A549 (cell line): ENCODE results near the gene MBTPS2. TPM values are rescaled to one million over a fixed set of nuclear protein-coding genes. Genes with fewer than 3 reads are reported as not detected.

Source experiments
- ATAC-seq, 2 experiments: fragments of 200-7000 bp in 1 of 2; fragments of >200 bp in 1 of 2; cut with Nextera tagmentation in 1 of 2; cut with Tn5 transposase in 1 of 2; 3 replicates each; pipeline versions ENCODE4 v1.8.0 to v1.9.1; 2018 to 2020; ENCODE audit warnings: mild to moderate bottlenecking in 1 of 2, moderate library complexity in 1 of 2
- CTCF ChIA-PET: fragments of 300-600 bp; sonication (Branson Sonifier 250); formaldehyde crosslinking; extraction: SDS; loops from one replicate; lab custom pipeline; 2021; ENCODE audit warnings: antibody characterized with exemption, inconsistent platforms; lab: Yijun Ruan, JAX
- POLR2A ChIA-PET: fragments of 350-600 bp; formaldehyde crosslinking; extraction: SDS; loops from one replicate; lab custom pipeline; 2021; ENCODE audit warnings: antibody characterized with exemption, inconsistent platforms; lab: Yijun Ruan, JAX
- DNase-seq, 2 experiments: peaks; one replicate each; pipeline versions ENCODE4 v3.0.0 to v3.0.0-alpha.2; 2011 to 2016; ENCODE audit warnings: low read depth in 1 of 2, low spot score in 1 of 2
- FAIRE-seq: peaks from 2 replicates; lab custom pipeline; 2011; peaks lifted over from hg19 to GRCh38; lab: Jason Lieb, UNC
- H3K27ac ChIP-seq, 2 experiments: fragments of >200 bp; sonication (Bioruptor Twin); formaldehyde crosslinking; 3 replicates each; pipeline ENCODE4 v1.5.1; 2016 to 2017
- H3K4me1 ChIP-seq: fragments of >200 bp; sonication (Bioruptor Twin); formaldehyde crosslinking; 3 replicates; pipeline ENCODE4 v1.6.1; 2016
- H3K4me2 ChIP-seq: fragments of >200 bp; sonication (Bioruptor Twin); formaldehyde crosslinking; 3 replicates; pipeline ENCODE4 v1.6.1; 2016
- H3K4me3 ChIP-seq: fragments of >200 bp; sonication (Bioruptor Twin); formaldehyde crosslinking; 3 replicates; pipeline ENCODE4 v1.5.1; 2016
- H3K9me3 ChIP-seq: fragments of >200 bp; sonication (Bioruptor Twin); formaldehyde crosslinking; 3 replicates; pipeline ENCODE4 v1.6.1; 2016
- BHLHE40 ChIP-seq: IDR thresholded peaks from 2 replicates; pipeline ENCODE4 v1.6.1; 2012; ENCODE audit warnings: low read depth, low read length, inconsistent platforms
- CBX8 ChIP-seq: fragments of 200-600 bp; sonication (generic); IDR thresholded peaks from 2 replicates; pipeline ENCODE4 v1.6.1; 2016
- EHF ChIP-seq: fragments of 250-450 bp; sonication (Bioruptor Pico); IDR thresholded peaks from 2 replicates; pipeline ENCODE4 v1.5.0; 2020; ENCODE audit warnings: mild to moderate bottlenecking
- EHMT2 ChIP-seq: fragments of 200-600 bp; sonication (generic); IDR thresholded peaks from 2 replicates; pipeline ENCODE4 v1.6.1; 2016; ENCODE audit warnings: antibody characterized with exemption, low read depth, mild to moderate bottlenecking, moderate library complexity
- EP300 ChIP-seq, 2 experiments: fragments of >200 bp; sonication (Bioruptor Twin); formaldehyde crosslinking; IDR thresholded peaks; 2 replicates in 1 of 2; 3 replicates in 1 of 2; pipeline ENCODE4 v1.6.1; 2016 to 2017
- HDAC2 ChIP-seq: fragments of 200-600 bp; sonication (generic); IDR thresholded peaks from 2 replicates; pipeline ENCODE4 v1.6.1; 2016
- HOXA7 ChIP-seq: fragments of 250-450 bp; sonication (Bioruptor Pico); IDR thresholded peaks from 2 replicates; pipeline ENCODE4 v1.5.0; 2020; ENCODE audit warnings: mild to moderate bottlenecking, moderate library complexity
- HOXB13 ChIP-seq: fragments of 250-450 bp; sonication (Bioruptor Pico); IDR thresholded peaks from 2 replicates; pipeline ENCODE4 v1.5.0; 2020; ENCODE audit warnings: low read depth, mild to moderate bottlenecking, moderate library complexity
- JUN ChIP-seq, 2 experiments: fragments of >200 bp; sonication (Bioruptor Twin); formaldehyde crosslinking; IDR thresholded peaks; 2 replicates in 1 of 2; 3 replicates in 1 of 2; pipeline ENCODE4 v1.6.1; 2016 to 2017
- MAFK ChIP-seq: fragments of 450-650 bp; IDR thresholded peaks from 2 replicates; pipeline ENCODE4 v1.6.1; 2014; ENCODE audit not compliant: partially characterized antibody
- NPAS2 ChIP-seq: fragments of 250-450 bp; sonication (Bioruptor Pico); IDR thresholded peaks from 2 replicates; pipeline ENCODE4 v1.8.0; 2022; ENCODE audit warnings: mild to moderate bottlenecking, moderate library complexity, borderline replicate concordance
- PBX3 ChIP-seq: IDR thresholded peaks from 2 replicates; pipeline ENCODE4 v1.6.1; 2012
- POLR2A ChIP-seq: IDR thresholded peaks from 2 replicates; pipeline ENCODE4 v1.6.1; 2012; ENCODE audit warnings: mild to moderate bottlenecking, low read length
- POLR2AphosphoS2 ChIP-seq: conservative IDR thresholded peaks from 2 replicates; pipeline ENCODE4 v1.6.1; 2012; ENCODE audit warnings: low read length, improper control_type of control experiment, inconsistent platforms
- RAD21 ChIP-seq, 2 experiments: fragments of >200 bp in 1 of 2; sonication (Bioruptor Twin) in 1 of 2; formaldehyde crosslinking in 1 of 2; IDR thresholded peaks in 1 of 2; conservative IDR thresholded peaks in 1 of 2; 2 replicates in 1 of 2; 3 replicates in 1 of 2; pipeline ENCODE4 v1.6.1; 2012 to 2018; ENCODE audit warnings: inconsistent platforms in 1 of 2
- RARB ChIP-seq: fragments of 250-450 bp; sonication (Bioruptor Pico); IDR thresholded peaks from 2 replicates; pipeline ENCODE4 v1.8.0; 2021; ENCODE audit warnings: mild to moderate bottlenecking, moderate library complexity
- RNF2 ChIP-seq: fragments of 200-600 bp; sonication (generic); IDR thresholded peaks from 2 replicates; pipeline ENCODE4 v1.6.1; 2016; ENCODE audit warnings: low read depth, mild to moderate bottlenecking, antibody characterized with exemption, moderate library complexity, borderline replicate concordance
- SMC3 ChIP-seq: fragments of >200 bp; sonication (Bioruptor Twin); formaldehyde crosslinking; IDR thresholded peaks from 3 replicates; pipeline ENCODE4 v1.6.1; 2018; ENCODE audit warnings: inconsistent platforms
- TFCP2L1 ChIP-seq: fragments of 250-450 bp; sonication (Bioruptor Pico); IDR thresholded peaks from 2 replicates; pipeline ENCODE4 v1.5.0; 2021; ENCODE audit warnings: mild to moderate bottlenecking
- USF2 ChIP-seq: fragments of 450-650 bp; IDR thresholded peaks from 2 replicates; pipeline ENCODE4 v1.6.1; 2014; ENCODE audit warnings: antibody characterized with exemption
- ZFP36 ChIP-seq: fragments of 450-650 bp; IDR thresholded peaks from 2 replicates; pipeline ENCODE4 v1.6.1; 2014; ENCODE audit warnings: borderline replicate concordance; ENCODE audit not compliant: partially characterized antibody
- ZNF302 ChIP-seq: fragments of 250-450 bp; sonication (Bioruptor Pico); IDR thresholded peaks from 2 replicates; pipeline ENCODE4 v1.9.0; 2021; ENCODE audit warnings: inconsistent platforms, mild to moderate bottlenecking, moderate library complexity
- ZSCAN20 ChIP-seq: fragments of 250-450 bp; sonication (Bioruptor Pico); IDR thresholded peaks from 2 replicates; pipeline ENCODE4 v1.8.0; 2022; ENCODE audit warnings: mild to moderate bottlenecking, moderate library complexity
- WGBS: methylation state at CpG from one replicate; pipeline ENCODE4 v1.1.6; 2017; ENCODE audit errors: missing lambda C conversion rate; 5-methylcytosine and 5-hydroxymethylcytosine counted together
- polyA plus RNA-seq, 4 experiments: library from polyadenylated mRNA; depleted of rRNA in 3 of 4; stranded (reverse); fragments of >200 nt; fragmentation: RNase III in 1 of 4; extraction: RNeasy Plus Mini Kit Qiagen cat#74134 plus additional on column Dnase treatment in 1 of 4; gene quantifications; 2 replicates in 3 of 4; 3 replicates in 1 of 4; pipeline ENCODE4 v1.2.3, GENCODE V29; 2011 to 2017
- TF ChIP-seq, protein P1 (sequence below): fragments of 200-600 bp; sonication (generic); IDR thresholded peaks from 2 replicates; pipeline ENCODE4 v1.6.1; 2016; ENCODE audit warnings: antibody characterized with exemption, mild to moderate bottlenecking, moderate library complexity
- TF ChIP-seq, protein P2 (sequence below): fragments of >200 bp; sonication (Bioruptor Twin); formaldehyde crosslinking; IDR thresholded peaks from 3 replicates; pipeline ENCODE4 v1.5.1; 2016

The MBTPS2 gene
- polyA plus RNA-seq, 2 of the 4 experiments (the other 2 are of a cell fraction): 24.7 to 65.6 TPM

GRCh38 chrX:21912220-21912619 is 72.8 kb downstream of the MBTPS2 start:
- no peak overlapping the region for H3K27ac ChIP-seq
- no peak overlapping the region for H3K4me2 ChIP-seq
- ATAC-seq (no peak), DNase-seq (no peak), FAIRE-seq (no peak)
- H3K9me3 ChIP-seq: no peaks in the 10 kb centered on the region
- CTCF ChIA-PET: interaction anchor here (0.9 kb wide), 1 partner anchor 22 kb away, joined by 3 read pairs; no protein-coding TSS in a partner anchor
- TF ChIP-seq HDAC2 (no peak), USF2 (no peak), JUN (IDR thresholded peaks at IDR 0.05) (no peak), PBX3 (no peak), NPAS2 (CRISPR knock-in tag) (no peak), BHLHE40 (no peak), SMC3 (no peak), ZNF302 (CRISPR knock-in tag) (no peak), ZSCAN20 (no peak), TFCP2L1 (CRISPR knock-in tag) (no peak), POLR2A (no peak), EP300 (IDR thresholded peaks at IDR 0.05) (no peak), POLR2AphosphoS2 (no peak), CBX8 (no peak)
- TF ChIP-seq, protein P1, sequence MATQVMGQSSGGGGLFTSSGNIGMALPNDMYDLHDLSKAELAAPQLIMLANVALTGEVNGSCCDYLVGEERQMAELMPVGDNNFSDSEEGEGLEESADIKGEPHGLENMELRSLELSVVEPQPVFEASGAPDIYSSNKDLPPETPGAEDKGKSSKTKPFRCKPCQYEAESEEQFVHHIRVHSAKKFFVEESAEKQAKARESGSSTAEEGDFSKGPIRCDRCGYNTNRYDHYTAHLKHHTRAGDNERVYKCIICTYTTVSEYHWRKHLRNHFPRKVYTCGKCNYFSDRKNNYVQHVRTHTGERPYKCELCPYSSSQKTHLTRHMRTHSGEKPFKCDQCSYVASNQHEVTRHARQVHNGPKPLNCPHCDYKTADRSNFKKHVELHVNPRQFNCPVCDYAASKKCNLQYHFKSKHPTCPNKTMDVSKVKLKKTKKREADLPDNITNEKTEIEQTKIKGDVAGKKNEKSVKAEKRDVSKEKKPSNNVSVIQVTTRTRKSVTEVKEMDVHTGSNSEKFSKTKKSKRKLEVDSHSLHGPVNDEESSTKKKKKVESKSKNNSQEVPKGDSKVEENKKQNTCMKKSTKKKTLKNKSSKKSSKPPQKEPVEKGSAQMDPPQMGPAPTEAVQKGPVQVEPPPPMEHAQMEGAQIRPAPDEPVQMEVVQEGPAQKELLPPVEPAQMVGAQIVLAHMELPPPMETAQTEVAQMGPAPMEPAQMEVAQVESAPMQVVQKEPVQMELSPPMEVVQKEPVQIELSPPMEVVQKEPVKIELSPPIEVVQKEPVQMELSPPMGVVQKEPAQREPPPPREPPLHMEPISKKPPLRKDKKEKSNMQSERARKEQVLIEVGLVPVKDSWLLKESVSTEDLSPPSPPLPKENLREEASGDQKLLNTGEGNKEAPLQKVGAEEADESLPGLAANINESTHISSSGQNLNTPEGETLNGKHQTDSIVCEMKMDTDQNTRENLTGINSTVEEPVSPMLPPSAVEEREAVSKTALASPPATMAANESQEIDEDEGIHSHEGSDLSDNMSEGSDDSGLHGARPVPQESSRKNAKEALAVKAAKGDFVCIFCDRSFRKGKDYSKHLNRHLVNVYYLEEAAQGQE: no peak
- POLR2A ChIA-PET: no interaction called here
- no peak overlapping the region for H3K4me3 ChIP-seq
- no peaks in the 10 kb centered on the region for H3K4me1 ChIP-seq
- WGBS: 81% methylated on average over 1 of the region's 1 CpG

- no peak for FAIRE-seq
- DNase-seq: no peak
- POLR2A ChIA-PET: no interaction called here
- H3K27ac ChIP-seq: no peak overlapping the region
- no peak for ATAC-seq
- no peaks in the 10 kb centered on the region for H3K4me1 ChIP-seq
- H3K4me2 ChIP-seq: no peak overlapping the region
- H3K4me3 ChIP-seq: no peak overlapping the region
- CTCF ChIA-PET: no interaction called here
- 95% methylated on average over 4 of the region's 4 CpGs for WGBS
- H3K9me3 ChIP-seq: no peaks in the 10 kb centered on the region
- TF ChIP-seq EHF (CRISPR knock-in tag) (no peak), RARB (CRISPR knock-in tag) (no peak), USF2 (no peak), POLR2A (no peak), HOXB13 (CRISPR knock-in tag) (no peak), CBX8 (no peak), RNF2 (no peak), EHMT2 (no peak), RAD21 (conservative IDR thresholded peaks at IDR 0.05 in 1 of 2, IDR thresholded peaks at IDR 0.05 in 1 of 2) (no peak), MAFK (no peak), ZSCAN20 (no peak), HOXA7 (CRISPR knock-in tag) (no peak), BHLHE40 (no peak), ZFP36 (no peak), POLR2AphosphoS2 (no peak)
- TF ChIP-seq, protein P2, sequence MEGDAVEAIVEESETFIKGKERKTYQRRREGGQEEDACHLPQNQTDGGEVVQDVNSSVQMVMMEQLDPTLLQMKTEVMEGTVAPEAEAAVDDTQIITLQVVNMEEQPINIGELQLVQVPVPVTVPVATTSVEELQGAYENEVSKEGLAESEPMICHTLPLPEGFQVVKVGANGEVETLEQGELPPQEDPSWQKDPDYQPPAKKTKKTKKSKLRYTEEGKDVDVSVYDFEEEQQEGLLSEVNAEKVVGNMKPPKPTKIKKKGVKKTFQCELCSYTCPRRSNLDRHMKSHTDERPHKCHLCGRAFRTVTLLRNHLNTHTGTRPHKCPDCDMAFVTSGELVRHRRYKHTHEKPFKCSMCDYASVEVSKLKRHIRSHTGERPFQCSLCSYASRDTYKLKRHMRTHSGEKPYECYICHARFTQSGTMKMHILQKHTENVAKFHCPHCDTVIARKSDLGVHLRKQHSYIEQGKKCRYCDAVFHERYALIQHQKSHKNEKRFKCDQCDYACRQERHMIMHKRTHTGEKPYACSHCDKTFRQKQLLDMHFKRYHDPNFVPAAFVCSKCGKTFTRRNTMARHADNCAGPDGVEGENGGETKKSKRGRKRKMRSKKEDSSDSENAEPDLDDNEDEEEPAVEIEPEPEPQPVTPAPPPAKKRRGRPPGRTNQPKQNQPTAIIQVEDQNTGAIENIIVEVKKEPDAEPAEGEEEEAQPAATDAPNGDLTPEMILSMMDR: no peak
Observed at GRCh38 chrX:21912989-21913388, 73.6 kb downstream of the MBTPS2 start.
